ENCODE results near the gene DDX42.

Gene DDX42, protein sequence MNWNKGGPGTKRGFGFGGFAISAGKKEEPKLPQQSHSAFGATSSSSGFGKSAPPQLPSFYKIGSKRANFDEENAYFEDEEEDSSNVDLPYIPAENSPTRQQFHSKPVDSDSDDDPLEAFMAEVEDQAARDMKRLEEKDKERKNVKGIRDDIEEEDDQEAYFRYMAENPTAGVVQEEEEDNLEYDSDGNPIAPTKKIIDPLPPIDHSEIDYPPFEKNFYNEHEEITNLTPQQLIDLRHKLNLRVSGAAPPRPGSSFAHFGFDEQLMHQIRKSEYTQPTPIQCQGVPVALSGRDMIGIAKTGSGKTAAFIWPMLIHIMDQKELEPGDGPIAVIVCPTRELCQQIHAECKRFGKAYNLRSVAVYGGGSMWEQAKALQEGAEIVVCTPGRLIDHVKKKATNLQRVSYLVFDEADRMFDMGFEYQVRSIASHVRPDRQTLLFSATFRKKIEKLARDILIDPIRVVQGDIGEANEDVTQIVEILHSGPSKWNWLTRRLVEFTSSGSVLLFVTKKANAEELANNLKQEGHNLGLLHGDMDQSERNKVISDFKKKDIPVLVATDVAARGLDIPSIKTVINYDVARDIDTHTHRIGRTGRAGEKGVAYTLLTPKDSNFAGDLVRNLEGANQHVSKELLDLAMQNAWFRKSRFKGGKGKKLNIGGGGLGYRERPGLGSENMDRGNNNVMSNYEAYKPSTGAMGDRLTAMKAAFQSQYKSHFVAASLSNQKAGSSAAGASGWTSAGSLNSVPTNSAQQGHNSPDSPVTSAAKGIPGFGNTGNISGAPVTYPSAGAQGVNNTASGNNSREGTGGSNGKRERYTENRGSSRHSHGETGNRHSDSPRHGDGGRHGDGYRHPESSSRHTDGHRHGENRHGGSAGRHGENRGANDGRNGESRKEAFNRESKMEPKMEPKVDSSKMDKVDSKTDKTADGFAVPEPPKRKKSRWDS

GRCh38 chr17:63774141-63774968 lies at the start of gene DDX42:
TSS of gene DDX42 (plus strand) at chr17:63774170. CDS start at chr17:63787050, 12,880 bp downstream.
- DNase-seq (ENCODE audit: low read depth, low spot score) = peak; percentile 80

DNA sequence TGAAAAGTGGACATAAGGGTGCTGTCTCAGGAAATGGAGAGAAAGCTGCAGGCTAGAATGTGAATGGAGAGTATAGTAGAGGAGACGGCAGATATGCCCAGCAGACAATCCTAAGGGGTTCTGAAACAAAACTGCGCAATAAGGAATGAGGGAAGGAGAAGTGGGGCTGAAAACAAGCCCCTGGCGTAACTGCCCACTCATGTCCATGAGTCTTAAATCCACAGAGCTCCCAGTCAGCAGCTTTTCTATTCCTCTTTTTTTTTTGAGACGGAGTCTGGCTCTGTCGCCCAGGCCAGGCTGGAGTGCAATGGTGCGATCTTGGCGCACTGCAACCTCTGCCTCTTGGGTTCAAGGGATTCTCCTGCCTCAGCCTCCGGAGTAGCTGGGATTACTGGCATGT lies 38.3 kb upstream of the DDX42 start:
- DNase-seq (ENCODE audit: low read depth, low spot score) = no peak

GRCh38 chr17:63740464-63741142 lies 33.4 kb upstream of the DDX42 start:
- no peak for DNase-seq (ENCODE audit: low read depth, low spot score)

GRCh38 chr17:63741143-63741407 lies 32.9 kb upstream of the DDX42 start:
- no peak for DNase-seq (ENCODE audit: low read depth, low spot score)

DNA sequence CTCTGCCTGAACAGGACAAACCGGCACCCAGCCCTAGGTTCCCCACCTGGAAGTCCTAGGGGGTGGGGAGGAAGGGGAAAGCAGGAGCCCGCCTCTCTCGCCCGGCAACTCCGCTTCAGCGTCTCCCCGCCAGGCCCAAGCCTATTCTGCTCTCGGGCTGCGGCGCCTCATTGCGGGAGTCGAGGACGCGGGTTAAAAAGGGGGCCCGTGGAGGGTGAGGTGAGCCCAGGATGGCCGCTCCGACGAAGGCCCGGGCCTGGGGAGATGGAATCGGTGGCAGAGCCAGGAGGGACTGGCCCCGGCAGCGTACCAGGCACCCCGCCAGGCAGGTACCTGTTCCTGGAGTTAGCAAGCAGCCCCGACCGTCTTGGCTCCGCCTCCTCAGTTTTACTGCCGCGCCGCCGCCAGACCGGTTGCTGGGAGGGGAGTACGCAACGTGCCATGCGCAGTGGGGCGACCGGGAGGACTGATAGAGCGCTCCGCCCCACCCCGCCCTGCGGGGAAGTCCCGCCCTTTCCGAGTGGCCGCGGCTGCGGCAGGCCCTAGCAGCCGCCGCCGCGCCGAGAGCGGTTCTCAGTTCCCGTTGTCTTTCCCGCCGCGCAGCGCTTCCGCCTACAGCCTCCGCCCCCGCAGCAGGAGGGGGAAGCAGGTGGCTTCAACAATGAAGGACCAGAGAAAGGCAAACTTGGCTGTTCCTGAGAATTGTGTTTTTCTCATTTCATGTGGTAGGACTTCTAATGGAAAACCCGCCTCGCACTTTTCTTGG lies 32.4 kb upstream of the DDX42 start, which contains the start of gene STRADA:
Gene STRADA, minus strand, starts transcription at position 392 of the 766 bp plus-strand sequence. CDS start 13,430 bp downstream, outside the sequence.
- peak; percentile 97 for DNase-seq (ENCODE audit: low read depth, low spot score)

DNA sequence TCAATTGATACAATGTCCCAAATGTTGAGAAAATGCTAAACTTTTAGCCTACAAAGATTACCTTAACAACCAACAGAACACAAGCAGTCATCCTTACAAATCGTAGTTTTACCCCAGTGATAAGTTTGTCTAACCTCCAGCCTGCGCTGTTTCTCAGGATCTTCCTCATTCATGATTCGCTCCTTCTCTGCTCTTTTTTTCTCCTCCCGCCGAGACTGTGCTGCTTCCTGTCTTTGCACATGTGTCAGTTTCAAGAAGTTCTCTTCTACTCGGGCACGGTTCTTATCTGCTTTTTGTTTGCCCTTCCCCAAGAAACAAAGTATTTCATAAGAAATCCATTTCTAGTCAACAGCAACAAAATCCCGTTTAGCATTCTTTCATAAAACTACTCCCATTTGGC lies 22.2 kb upstream of the DDX42 start:
- no peak for DNase-seq (ENCODE audit: low read depth, low spot score)

- DNase-seq (ENCODE audit: low read depth, low spot score) = no peak
These were observed 21.3 kb upstream of the DDX42 start for GRCh38 chr17:63752707-63753106.

DNA sequence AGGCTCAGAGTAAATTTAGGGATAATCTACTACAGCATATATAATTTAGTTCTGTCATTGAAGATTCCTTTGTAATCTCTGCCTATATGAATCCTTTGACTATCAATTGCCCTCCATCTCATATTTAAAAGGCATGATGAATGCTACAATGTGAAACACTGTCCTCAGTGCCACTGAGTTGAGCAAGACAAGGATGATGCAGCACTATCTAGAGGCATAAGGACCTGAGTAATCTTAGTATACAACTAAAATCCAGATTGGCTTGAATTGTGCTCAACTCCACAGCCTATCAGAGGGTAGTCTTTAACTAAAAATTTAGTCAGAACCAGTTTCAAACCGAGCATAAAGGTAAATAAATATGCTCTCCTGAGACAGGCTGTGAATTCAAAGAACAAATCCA lies 20.8 kb upstream of the DDX42 start:
- no peak for DNase-seq (ENCODE audit: low read depth, low spot score)

DNA sequence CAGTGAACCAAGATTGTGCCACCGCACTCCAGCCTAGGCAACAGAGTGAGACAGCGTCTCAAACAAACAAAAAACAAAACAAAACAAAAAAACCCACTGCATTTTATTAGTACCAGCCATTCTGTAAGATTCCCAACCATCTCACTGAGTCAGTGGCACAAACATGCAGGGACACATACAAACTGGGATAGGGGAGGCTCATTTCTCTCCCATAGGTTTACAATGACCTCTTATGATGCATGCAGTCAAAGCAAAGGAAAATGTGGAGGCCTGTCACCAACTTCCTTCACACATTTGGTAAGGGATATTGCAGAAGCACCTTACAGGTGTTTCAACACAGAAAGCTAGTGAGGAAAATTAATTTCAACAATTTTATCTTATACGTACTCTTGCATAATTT lies 19.9 kb upstream of the DDX42 start:
- DNase-seq (ENCODE audit: low read depth, low spot score) = no peak

DNA sequence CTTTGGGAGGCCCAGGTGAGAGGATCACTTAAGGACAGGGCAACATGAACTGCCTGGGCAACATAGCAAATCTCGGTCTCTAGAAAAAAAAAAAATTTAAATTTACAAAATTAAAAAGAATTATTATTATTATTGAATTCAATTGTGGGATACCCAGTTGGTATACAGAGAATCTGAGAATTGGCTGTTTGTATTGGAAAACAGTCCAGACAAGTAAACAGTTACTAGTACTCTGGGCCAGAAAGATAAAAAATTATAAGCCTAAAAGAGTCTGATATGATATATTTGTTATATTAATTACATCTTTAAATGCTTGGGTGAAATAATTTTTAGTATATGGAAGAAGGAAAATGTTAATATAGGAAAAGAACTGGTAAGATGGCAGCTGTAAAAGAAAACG lies 15.5 kb upstream of the DDX42 start:
- no peak for DNase-seq (ENCODE audit: low read depth, low spot score)

- DNase-seq (ENCODE audit: low read depth, low spot score) = no peak
These were observed 13.0 kb upstream of the DDX42 start for GRCh38 chr17:63760771-63761539.

GRCh38 chr17:63762161-63763078 lies 11.6 kb upstream of the DDX42 start:
- DNase-seq (ENCODE audit: low read depth, low spot score) = no peak

DNA sequence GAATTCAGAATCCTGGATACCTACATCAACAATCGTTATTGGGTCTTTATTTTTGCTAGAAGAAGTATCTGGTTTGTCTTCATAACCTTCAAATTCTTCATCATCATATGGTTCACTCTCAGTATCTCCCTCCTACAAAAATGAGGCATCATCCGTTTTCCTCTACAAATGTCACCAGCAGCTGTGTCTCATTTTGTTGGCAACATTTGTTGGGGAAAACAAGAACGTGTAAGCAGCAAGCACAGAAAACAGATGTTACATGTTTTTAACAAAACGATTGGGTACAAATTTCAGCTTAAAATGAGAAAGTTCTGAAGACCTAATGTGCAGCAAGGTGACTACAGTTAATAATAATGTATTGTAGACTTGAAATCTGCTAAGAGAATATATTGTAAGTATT lies 9.3 kb upstream of the DDX42 start:
- no peak for DNase-seq (ENCODE audit: low read depth, low spot score)

DNA sequence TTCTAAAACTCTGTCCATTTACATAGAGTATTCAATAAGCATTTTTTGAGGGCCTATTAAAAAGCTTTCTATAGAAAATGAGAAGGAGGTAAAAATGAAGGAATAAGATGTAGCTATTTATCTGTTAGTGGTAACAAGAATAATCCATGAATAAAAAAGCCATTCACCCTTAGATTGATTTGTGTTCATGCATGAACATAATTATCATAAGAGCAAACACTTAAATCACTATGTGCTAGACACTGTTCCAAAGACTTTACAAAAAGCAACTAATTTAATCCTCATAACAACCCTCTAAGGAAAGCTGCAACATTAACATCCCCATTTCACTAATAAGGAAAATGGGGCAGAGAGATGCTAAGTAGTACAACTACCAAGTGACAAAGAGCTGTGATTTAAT lies 7.2 kb upstream of the DDX42 start:
- DNase-seq (ENCODE audit: low read depth, low spot score) = no peak

DNA sequence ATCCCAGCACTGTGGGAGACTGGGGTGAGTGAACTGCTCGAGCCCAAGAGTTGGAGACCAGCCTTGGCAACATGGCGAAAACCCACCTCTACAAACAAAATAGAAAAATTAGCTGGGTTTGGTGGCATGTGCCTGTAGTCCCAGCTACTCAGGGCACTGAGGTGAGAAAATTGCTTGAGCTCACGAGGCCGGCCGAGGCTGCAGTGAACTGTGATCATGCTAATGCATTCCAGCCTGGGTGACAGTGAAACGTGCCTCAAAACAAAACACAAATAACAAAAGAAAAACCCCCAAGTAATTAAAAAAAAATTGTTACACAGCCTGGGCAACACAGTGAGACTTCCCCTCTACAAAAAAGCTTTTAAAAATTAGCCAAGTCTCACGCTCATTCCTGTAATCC lies 5.5 kb upstream of the DDX42 start:
- no peak for DNase-seq (ENCODE audit: low read depth, low spot score)

DNA sequence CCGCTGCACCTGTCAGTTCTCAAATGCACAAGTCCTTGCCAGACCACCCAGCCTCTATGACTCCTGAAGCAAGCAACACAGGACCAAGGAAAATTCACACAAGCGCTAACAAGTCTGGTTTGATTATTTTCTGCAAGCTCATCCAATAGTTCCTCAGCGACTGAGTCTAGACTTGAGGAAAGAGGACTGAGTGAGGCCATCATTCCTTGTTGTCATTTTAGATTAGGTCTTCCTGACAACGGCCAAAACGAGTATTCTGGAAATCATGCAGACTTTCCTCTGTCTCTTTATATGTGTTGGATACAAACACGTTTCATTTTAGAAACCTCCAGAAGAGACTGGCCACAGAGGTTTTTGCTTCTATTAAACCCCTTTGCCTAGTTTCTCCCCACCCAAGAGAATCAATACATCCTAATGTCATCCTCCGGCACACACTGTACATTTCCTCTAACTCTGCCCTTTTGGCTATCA lies 1.1 kb upstream of the DDX42 start:
- no peak for DNase-seq (ENCODE audit: low read depth, low spot score)

DNA sequence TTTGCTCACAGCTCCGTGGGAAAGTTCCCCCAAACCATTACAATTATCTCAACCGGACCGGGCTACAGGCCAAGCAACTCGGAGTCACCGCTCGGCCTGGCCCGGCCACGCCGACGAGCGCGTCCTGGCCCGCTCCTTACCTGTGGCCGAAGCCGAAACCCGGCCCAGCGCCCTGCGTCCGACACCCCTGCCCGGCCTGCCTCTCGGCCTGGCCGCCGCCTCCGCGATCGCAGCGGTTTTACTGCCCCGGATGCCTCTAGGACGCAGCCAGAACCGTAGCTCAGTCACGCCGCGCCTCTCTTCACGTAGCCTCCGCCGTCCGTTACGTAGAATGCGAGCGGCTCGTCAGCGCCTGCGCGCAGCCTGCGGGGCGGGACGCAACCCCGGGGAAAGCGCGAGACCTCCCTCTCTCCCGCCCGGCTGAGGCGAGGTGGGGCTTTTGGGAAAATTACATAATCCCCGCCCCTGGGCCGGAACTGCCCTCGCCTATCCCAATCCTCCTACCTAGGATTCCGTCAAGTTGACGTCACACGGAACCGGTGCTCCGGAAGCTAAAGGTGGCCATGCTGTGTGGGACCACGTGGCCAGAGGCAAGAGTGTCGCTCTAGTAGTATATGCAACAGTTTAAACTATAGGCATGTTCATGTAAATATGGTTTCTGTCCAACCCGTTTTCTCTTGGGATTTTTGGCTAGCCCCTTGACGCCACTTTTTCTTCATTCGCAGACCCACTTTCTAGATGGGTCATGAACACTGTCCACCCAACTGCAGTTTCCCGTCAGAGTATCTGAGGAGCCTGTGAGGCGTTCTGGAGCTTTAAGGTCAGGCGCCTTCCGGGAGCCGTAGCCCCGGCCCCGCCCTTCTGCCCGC lies 464 bp upstream of the DDX42 start, which contains the start of gene CCDC47:
Gene CCDC47, minus strand, starts transcription at position 326 of the 869 bp plus-strand sequence. CDS start 7,422 bp downstream, outside the sequence.
- DNase-seq (ENCODE audit: low read depth, low spot score) = peak; percentile 95

DNA sequence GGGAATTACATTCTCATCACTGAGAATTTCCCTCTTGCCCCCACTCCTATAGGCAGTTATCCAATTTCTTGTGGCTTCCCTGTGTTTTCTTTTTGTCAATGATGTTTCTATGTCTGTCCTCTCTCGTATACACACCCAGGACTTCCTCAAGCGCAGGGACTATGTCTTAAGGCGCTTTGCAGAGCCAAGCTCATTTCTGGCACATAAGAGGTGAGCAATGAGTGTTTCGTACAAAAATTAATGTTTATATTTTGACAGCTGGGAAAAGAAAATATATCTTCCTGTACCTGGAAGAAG lies 947 bp downstream of the DDX42 start:
- no peak for DNase-seq (ENCODE audit: low read depth, low spot score)
